ENCODE data around the gene TRIO. TPM values are rescaled to one million over a fixed set of nuclear protein-coding genes. Genes with fewer than 3 reads are reported as not detected.
A peak's percentile ranks its signal among the peaks of the same experiment; 100 is the strongest.

The TRIO gene
- total RNA-seq, 4 donors from 2014 or later, result 186 to 388 (median 285) TPM

GRCh38 chr5:14342306-14342705 lies 199.2 kb downstream of the TRIO start:
- TF ChIP-seq POLR2AphosphoS5 (IDR thresholded peaks at IDR 0.05), result no peak
- TF ChIP-seq, protein P1, sequence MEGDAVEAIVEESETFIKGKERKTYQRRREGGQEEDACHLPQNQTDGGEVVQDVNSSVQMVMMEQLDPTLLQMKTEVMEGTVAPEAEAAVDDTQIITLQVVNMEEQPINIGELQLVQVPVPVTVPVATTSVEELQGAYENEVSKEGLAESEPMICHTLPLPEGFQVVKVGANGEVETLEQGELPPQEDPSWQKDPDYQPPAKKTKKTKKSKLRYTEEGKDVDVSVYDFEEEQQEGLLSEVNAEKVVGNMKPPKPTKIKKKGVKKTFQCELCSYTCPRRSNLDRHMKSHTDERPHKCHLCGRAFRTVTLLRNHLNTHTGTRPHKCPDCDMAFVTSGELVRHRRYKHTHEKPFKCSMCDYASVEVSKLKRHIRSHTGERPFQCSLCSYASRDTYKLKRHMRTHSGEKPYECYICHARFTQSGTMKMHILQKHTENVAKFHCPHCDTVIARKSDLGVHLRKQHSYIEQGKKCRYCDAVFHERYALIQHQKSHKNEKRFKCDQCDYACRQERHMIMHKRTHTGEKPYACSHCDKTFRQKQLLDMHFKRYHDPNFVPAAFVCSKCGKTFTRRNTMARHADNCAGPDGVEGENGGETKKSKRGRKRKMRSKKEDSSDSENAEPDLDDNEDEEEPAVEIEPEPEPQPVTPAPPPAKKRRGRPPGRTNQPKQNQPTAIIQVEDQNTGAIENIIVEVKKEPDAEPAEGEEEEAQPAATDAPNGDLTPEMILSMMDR (IDR thresholded peaks at IDR 0.05), result no peak
- TF ChIP-seq EP300 (IDR thresholded peaks at IDR 0.05; ENCODE audit: low read depth), result no peak
- TF ChIP-seq POLR2A (IDR thresholded peaks at IDR 0.05), result no peak
- Histone ChIP-seq H3K27me3 (no peaks in the 10 kb centered on the region), H3K9me3 (no peaks in the 10 kb centered on the region), H3K4me3 (no peak overlapping the region), H3K27ac (peak overlapping the region in 1 of 4 donors; percentile 15), H3K4me1 (peaks cover 0 to 16% (median 1%) of the 10 kb centered on the region in 4 donors), H3K36me3 (peaks cover 0 to 22% (median 3%) of the 10 kb centered on the region in 4 donors)
- no peak for DNase-seq
- WGBS, 2 donors (ENCODE audit: low coverage in 1 of 2), result 28 to 55% methylated on average over 1 to 3 of the region's 3 CpGs
- intact Hi-C loops (cut with DNase I; ENCODE audit: low total_unique reads) (no loop called here), in situ Hi-C loops (cut with MboI; ENCODE audit: low pct_ligation_motif_present in 1 of 4, low pct_unique_long_range_greater_than_20kb in 1 of 4, low sequenced_read_pairs in 3 of 4) (no loop called here)

GRCh38 chr5:14343376-14343775 lies 200.2 kb downstream of the TRIO start:
- Histone ChIP-seq H3K4me3 (no peak overlapping the region), H3K27ac (no peak overlapping the region), H3K27me3 (no peaks in the 10 kb centered on the region), H3K4me1 (peaks cover 0 to 16% (median 1%) of the 10 kb centered on the region in 4 donors), H3K36me3 (peaks cover 0 to 16% (median 0%) of the 10 kb centered on the region in 4 donors), H3K9me3 (no peaks in the 10 kb centered on the region)
- intact Hi-C loops (cut with DNase I; ENCODE audit: low total_unique reads) (no loop called here), in situ Hi-C loops (cut with MboI; ENCODE audit: low pct_ligation_motif_present in 1 of 4, low pct_unique_long_range_greater_than_20kb in 1 of 4, low sequenced_read_pairs in 3 of 4) (no loop called here)
- no peak for TF ChIP-seq POLR2A (IDR thresholded peaks at IDR 0.05)
- no peak for TF ChIP-seq EP300 (IDR thresholded peaks at IDR 0.05; ENCODE audit: low read depth)
- no peak for TF ChIP-seq POLR2AphosphoS5 (IDR thresholded peaks at IDR 0.05)
- 76 to 79% methylated on average over 4 of the region's 4 CpGs for WGBS, 2 donors (ENCODE audit: low coverage in 1 of 2)
- no peak for DNase-seq

GRCh38 chr5:14347522-14347921 lies 204.4 kb downstream of the TRIO start:
- Histone ChIP-seq H3K27ac (no peak overlapping the region), H3K27me3 (no peaks in the 10 kb centered on the region), H3K4me1 (no peaks in the 10 kb centered on the region), H3K9me3 (no peaks in the 10 kb centered on the region), H3K36me3 (peaks cover 0 to 16% (median 0%) of the 10 kb centered on the region in 4 donors), H3K4me3 (no peak overlapping the region)
- intact Hi-C loops (cut with DNase I; ENCODE audit: low total_unique reads), result no loop called here
- WGBS, 2 donors (ENCODE audit: low coverage in 1 of 2), result 80 to 84% methylated on average over 1 to 7 of the region's 7 CpGs
- in situ Hi-C loops (cut with MboI; ENCODE audit: low pct_ligation_motif_present in 1 of 4, low pct_unique_long_range_greater_than_20kb in 1 of 4, low sequenced_read_pairs in 3 of 4), result no loop called here
- DNase-seq, result no peak
- TF ChIP-seq EP300 (IDR thresholded peaks at IDR 0.05; ENCODE audit: low read depth) (no peak), POLR2AphosphoS5 (IDR thresholded peaks at IDR 0.05) (no peak), POLR2A (IDR thresholded peaks at IDR 0.05) (no peak)
- TF ChIP-seq, protein P1 (IDR thresholded peaks at IDR 0.05), result no peak

DNA sequence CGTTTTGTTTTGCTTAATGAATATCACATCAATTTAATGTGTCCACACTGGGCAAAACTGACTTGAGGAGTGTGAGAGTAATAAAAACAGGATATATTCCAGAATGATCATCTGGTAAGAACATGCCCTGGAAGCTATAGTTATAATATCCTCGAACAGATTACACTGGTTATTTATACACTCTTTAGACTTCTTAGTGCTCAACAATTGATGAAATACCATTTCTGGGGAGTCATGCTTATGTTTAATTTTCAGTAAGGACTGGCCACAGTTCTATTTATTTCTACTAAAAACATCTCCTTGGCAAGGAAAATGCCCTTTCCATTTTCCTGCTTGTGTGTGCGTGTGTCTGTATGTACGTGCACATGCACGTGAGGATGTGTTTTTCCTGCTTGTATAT lies 205.0 kb downstream of the TRIO start:
- Histone ChIP-seq H3K27ac (no peak overlapping the region), H3K36me3 (peaks cover 0 to 16% (median 0%) of the 10 kb centered on the region in 4 donors), H3K27me3 (no peaks in the 10 kb centered on the region), H3K4me3 (no peak overlapping the region), H3K9me3 (no peaks in the 10 kb centered on the region), H3K4me1 (no peaks in the 10 kb centered on the region)
- no peak for TF ChIP-seq POLR2AphosphoS5 (IDR thresholded peaks at IDR 0.05)
- no peak for TF ChIP-seq POLR2A (IDR thresholded peaks at IDR 0.05)
- no peak for TF ChIP-seq EP300 (IDR thresholded peaks at IDR 0.05; ENCODE audit: low read depth)
- 74% methylated on average over 5 of the region's 5 CpGs for WGBS, 2 donors (ENCODE audit: low coverage in 1 of 2)
- intact Hi-C loops (cut with DNase I; ENCODE audit: low total_unique reads) (no loop called here), in situ Hi-C loops (cut with MboI; ENCODE audit: low pct_ligation_motif_present in 1 of 4, low pct_unique_long_range_greater_than_20kb in 1 of 4, low sequenced_read_pairs in 3 of 4) (no loop called here)
- no peak for DNase-seq

GRCh38 chr5:14349029-14349428 lies 205.9 kb downstream of the TRIO start:
- WGBS, 2 donors (ENCODE audit: low coverage in 1 of 2), result 78 to 91% methylated on average over 7 to 8 of the region's 8 CpGs
- TF ChIP-seq, protein P1 (IDR thresholded peaks at IDR 0.05), result no peak
- TF ChIP-seq POLR2AphosphoS5 (IDR thresholded peaks at IDR 0.05) (no peak), EP300 (IDR thresholded peaks at IDR 0.05; ENCODE audit: low read depth) (no peak), POLR2A (IDR thresholded peaks at IDR 0.05) (no peak)
- no peaks in the 10 kb centered on the region for H3K27me3 ChIP-seq
- no peak overlapping the region for H3K4me3 ChIP-seq
- no peaks in the 10 kb centered on the region for H3K4me1 ChIP-seq
- H3K9me3 ChIP-seq, result no peaks in the 10 kb centered on the region
- in situ Hi-C loops (cut with MboI; ENCODE audit: low pct_ligation_motif_present in 1 of 4, low pct_unique_long_range_greater_than_20kb in 1 of 4, low sequenced_read_pairs in 3 of 4) (no loop called here), intact Hi-C loops (cut with DNase I; ENCODE audit: low total_unique reads) (no loop called here)
- H3K27ac ChIP-seq, result no peak overlapping the region
- DNase-seq, result no peak
- H3K36me3 ChIP-seq, result peaks cover 0 to 14% (median 0%) of the 10 kb centered on the region in 4 donors

Data from transverse colon (tissue), 4 donors.